HG03439 (cell line): ENCODE results near the gene TMEM144.

Source experiments
- ATAC-seq: cut with Tn5 transposase; IDR thresholded peaks from one replicate; pipeline ENCODE4 v1.9.1; 2021; ENCODE audit warnings: mild to moderate bottlenecking, moderate library complexity; ENCODE audit not compliant: unreplicated experiment

Gene TMEM144

GRCh38 chr4:158295053-158295452 lies 84.8 kb downstream of the TMEM144 start:
- ATAC-seq: no peak

GRCh38 chr4:158297866-158298265 lies 87.6 kb downstream of the TMEM144 start:
- ATAC-seq: no peak

DNA sequence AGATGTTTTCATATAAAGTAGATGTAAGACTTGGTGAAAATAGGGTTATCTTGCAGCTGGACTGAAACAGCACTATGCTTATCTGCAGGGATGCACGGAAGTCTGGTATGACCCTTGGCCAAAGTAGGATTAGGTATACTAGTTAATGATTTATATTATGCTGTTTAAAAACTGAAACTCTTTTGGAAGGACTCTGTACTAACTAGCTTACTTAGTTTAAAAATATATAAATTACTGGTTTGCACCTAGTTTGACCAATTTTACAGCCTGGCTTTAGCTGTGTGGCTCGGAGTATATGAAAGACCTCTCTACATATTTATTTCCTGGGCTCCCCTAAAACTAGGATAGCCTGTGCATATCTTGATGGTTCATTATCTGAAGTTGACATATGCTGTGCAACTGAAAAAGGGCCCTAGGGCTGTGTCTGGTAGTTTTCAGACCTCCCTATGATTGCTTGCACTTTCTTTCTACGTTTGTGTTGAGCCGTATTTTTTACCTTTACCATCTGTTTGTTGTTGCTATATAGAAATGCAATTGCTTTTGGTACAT lies 89.2 kb downstream of the TMEM144 start:
- no peak for ATAC-seq

GRCh38 chr4:158300012-158300411 lies 89.7 kb downstream of the TMEM144 start:
- no peak for ATAC-seq

DNA sequence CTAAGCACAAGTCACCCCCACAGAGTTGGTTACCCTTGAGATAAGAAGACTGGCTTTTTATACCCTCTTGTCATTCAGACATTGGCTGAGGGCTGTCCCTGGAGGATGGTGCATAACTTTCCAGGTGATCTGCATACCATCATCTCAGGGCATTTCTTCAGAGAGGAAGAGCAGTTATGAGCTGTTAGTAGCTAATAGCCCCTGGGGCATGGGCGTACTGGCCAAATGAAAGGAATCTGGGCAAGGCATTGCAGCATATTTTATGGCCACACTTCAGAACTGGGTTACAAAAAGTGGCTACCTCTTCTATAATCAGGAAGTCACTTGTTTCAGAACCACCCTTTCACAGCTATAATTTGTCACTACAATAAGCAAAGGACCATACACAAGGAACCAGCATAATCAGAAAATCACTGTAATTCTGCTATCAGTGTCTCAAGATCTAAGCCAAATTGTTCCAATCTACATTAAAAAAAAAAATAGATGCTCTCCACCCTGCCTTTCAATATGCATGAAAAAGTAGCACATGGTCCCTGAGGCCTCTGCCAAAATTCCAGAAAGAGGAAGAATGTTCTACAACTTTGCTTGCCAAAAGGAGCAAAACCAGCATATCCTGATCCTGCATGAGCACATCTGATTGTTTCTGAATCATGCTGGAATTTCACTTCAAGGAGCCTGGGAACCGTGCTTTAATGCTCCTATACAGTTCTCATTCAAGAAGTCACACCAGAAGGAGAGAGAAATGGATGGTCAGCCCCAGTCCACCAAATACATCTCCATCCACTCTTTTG lies 92.0 kb downstream of the TMEM144 start:
- no peak for ATAC-seq

GRCh38 chr4:158304694-158305093 lies 94.4 kb downstream of the TMEM144 start:
- ATAC-seq: no peak
